Activated naive CD4-positive, alpha-beta T cell (primary cell): Measurements from ENCODE around the gene LASP1.

Source experiments
- DNase-seq, 4 experiments: peaks; one replicate each; lab custom pipeline; 2025; lab: John Stamatoyannopoulos, UW

Gene LASP1

DNA sequence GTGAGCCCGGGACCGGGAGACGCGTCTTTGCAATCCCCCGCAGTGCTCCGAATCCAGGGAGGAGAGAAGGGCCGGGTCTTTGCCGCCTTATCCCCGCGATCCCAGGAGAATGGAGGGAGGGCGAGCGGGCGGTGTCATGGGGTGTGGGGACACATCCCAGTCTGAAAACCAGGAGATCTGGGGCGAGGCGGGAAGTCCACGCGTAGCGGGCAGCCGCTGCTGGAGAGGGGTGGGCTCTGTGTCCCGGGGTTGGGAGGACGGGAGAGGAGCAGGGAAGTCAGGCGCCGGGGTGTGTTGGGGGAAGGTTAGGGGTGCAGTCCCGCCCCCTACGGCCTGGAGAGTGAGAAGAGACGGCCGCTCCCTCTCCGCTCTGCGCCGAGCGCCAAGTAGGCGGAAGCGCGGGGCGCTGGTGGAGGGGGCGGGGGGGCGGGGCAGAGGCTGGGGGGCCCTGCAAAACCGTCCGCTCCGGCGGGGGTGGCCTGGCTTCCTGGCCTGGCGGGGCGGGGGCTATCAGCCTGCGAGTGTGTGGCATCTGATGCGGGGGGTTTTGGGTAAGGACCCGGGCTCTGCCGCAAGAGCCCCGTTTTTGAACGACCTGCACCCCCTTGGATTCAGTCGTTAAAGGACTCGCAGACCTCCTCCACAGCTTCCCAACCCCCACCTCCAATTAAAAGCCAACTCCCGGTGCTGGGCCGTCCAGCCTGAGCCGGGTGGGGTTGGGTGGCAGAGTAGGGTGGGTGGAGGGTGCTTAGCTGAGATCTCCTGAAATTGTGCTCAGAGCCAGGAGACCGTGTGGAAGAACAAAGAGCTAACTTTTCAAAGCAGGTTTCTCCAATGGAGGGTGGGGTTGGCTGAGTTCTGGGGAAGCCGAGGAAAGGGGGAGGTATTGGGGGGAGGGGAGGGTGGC lies 654 bp downstream of the LASP1 start:
- peak in 3 of 4 experiments; percentile 36 to 62 (median 39) for DNase-seq

DNA sequence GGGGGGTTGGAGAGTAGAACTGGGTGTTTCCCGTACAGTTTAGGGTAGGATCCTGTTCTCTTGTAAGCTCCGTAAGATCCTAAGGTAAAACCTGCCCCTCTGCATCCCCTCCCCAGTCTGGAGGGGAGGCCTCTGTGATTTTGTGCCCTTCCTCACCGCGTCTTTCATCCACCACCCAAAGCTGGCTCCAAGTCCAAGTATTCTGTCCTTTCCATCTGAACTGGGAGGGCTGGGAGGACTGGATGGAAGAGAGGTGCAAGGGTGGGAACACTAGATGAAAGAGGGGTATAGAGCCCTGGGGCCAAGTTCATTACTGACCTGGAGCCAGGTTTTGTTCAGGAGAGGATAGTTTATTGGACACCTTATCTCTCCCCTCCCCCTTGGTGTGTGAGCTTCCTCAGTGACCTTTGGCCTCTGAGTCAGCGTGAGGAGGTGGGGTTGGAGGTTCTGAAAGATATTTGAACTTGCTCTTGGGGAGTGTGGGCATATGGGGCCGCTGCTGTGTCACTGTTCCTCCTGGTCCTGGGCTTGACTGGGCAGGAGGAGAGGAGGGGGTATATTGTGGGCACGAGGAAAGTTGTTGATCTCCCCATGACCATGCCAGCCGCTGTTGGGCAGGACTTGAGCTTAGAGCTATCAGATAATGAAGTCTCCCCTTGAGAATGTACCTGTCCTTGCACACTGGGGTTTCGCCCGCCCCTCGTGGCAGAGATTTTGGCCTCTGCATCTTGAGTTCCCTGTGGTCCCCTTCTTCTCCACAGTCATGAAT lies 1.6 kb downstream of the LASP1 start:
- DNase-seq: peak in 2 of 4 experiments; percentile 25 to 57

DNA sequence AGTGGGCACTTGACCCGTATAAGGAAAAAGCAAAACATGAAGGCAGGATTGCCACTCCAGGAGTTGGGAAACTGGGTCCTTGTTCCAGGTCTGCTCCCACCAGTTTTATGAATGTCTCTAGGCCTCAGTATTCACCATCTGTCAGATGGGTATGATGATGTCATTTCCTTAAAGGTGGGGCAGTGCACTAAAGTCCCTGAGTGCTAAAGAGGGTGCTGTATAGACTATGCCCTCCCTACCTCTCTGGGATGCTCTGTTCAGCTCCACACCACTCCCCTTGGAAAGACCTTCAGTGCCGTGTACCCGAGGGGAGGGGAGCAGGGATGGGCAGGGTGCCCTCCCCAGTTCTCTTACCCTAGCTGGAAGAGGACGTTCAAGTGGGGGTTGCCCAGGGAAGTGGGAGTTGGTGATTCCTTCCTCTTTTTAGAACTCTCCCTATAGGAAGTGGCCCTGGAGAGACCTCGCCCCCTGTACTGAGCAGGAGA lies 2.2 kb downstream of the LASP1 start:
- DNase-seq: no peak

GRCh38 chr17:38872671-38873385 lies 3.0 kb downstream of the LASP1 start:
- no peak for DNase-seq

DNA sequence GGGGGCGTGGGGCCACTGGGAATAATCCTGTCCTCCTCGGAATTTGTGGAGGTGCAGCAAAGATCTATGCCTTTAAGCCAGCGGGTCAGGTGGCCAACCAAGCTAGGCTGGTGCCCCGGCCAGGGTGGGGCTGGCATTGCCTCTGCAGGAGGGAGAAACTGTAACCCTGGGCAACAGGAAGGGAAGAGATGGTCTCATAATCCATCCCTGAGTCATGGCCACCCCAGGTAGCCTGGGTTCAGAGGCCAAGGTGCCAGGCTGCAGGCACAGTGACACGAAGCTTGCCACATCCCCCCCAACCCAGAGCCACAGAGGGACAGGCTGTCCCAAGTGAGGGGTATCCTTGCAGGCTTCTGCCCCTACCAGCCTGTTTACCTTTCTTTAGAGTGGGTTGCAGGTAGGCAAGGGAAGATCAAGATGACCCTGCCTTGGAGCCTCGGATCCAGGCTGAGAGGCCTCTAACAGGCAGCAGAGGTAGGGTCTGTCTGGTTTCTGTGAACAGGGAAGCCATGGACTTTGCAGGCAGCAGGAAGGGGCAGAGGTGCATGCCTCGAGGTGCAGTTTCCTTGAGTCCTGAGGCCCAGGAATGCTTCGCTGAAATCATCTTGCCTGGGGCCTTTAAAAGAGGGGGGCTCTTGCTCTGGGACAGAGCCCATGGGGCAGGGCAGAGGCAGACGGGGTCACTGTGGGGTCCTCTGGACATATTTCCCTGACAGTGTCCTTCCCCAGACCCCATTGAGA lies 4.0 kb downstream of the LASP1 start:
- DNase-seq: no peak

- DNase-seq: no peak
Observed at GRCh38 chr17:38874505-38875400, 4.9 kb downstream of the LASP1 start.

GRCh38 chr17:38875477-38876075 lies 5.7 kb downstream of the LASP1 start:
- no peak for DNase-seq

GRCh38 chr17:38877130-38877851 lies 7.4 kb downstream of the LASP1 start:
- peak in 1 of 4 experiments; percentile 38 for DNase-seq

GRCh38 chr17:38879878-38880665 lies 10.2 kb downstream of the LASP1 start:
- no peak for DNase-seq

GRCh38 chr17:38881600-38882191 lies 11.8 kb downstream of the LASP1 start:
- DNase-seq: no peak

GRCh38 chr17:38882870-38883269 lies 13.0 kb downstream of the LASP1 start:
- DNase-seq: no peak

- no peak for DNase-seq
Observed at GRCh38 chr17:38883592-38884526, 14.0 kb downstream of the LASP1 start.

DNA sequence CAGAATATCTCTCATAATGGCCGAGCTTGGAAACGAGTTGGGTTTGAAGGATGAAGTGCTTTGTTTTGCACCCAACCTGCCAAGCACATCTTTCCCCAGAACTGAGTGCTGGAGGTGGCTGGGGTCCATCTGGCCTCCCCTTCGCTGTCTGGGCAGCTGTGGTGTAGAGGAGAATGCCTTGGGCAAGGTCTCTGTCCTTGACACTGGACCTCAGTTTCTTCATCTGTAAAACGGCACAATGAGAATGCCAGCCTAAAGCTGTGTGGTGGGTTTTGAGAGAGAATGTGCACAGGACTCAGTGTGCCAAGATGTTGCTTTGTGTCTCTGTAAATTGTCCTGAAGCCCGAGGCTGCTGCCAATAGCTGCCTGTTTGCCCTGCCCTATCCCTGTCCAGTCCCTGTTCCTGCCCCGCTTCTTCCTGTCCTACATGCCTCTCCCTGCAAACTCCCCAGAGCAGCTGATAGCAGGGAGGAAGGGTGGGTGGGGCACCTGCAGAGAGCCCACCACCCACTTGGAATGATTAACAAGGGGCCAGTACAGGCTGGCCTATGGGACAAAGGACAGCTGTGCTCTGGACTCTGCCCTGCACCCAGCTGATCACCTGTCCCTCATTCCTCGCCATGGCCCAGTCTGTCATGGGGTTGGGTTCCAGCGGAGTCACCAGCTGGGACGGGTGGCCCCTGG lies 15.3 kb downstream of the LASP1 start:
- DNase-seq: no peak

DNA sequence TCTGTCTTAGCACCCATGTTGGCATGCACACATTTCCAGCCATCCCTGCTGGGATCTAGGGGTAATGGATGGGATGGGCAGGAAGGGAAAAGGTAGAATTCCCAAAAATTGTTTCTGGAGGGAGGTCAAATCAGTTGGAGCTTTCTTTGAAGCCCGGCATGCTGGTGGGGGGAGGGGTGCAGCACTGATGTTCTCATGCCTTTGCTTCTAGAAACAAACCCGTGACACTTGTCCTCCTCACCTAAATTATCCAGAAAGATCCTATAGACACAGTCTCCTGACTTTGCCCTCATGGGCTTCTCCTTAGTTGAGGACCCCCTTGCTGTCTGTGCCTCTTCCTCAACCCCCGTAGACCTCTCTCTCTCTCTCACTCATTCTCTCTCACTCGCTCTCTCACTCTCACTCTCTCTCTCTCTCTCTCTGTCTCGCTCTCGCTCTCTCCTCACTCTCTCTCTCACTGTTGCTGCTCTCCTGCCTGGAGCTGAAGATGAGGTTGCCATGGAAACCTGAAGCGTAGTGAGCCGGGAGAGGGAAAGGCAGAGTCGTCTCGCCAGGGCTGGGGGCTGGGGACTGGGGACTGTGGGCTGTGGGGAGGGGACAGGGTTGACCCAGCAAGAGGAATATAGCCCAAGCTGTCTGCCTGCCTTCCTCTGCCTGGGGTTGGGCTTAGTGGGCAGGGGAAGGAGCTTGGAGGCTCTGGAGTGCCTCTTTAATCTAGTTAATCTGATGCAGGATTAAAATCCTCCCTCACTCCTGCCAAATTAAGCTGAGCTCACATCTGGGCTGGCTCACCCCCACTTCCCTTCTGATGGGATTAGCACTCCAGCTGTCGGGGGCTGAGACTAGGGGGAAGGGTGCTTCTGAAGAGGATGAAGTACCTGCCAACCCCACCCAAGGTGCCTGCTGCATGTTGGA lies 16.1 kb downstream of the LASP1 start:
- DNase-seq: no peak

DNA sequence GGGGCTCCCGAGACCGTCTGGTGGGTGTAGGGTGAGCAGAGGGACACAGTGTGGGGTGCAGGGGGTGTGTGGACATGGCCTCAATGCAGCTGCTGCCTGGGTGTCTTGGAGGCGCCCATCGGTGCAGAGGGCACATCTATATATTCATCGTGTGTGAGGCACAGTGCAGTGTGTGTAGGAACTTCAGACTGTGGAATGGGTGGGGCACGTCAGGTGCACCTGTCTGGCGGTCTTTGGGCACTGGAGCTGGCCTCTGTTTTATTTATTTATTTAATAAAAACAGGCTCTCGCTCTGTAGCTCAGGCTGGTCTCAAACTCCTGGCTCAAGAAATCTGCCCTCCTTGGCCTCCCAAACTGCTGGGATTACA lies 16.8 kb downstream of the LASP1 start:
- no peak for DNase-seq
